Astrocyte of the cerebellum (primary cell): Measurements from ENCODE around the gene AMPD3.

Experiments
- DNase-seq: peaks from one replicate; pipeline ENCODE4 v3.0.0-alpha.2; 2011; ENCODE audit warnings: low read depth
- H3K4me3 ChIP-seq: 2 replicates; pipeline ENCODE4 v1.5.1; 2011; ENCODE audit warnings: mild to moderate bottlenecking, low read depth, low read length, moderate library complexity
- in situ Hi-C: cut with HindIII; loops from 2 replicates; pipeline ENCODE4 v1.10.0; 2017; ENCODE audit warnings: low sequenced_read_pairs
- TF ChIP-seq, protein P1 (sequence below): IDR thresholded peaks from 2 replicates; pipeline ENCODE4 v1.5.1; 2012; ENCODE audit warnings: low read length, low read depth, moderate library complexity, mild to moderate bottlenecking; ENCODE audit errors: missing control alignments

AMPD3 gene

DNA sequence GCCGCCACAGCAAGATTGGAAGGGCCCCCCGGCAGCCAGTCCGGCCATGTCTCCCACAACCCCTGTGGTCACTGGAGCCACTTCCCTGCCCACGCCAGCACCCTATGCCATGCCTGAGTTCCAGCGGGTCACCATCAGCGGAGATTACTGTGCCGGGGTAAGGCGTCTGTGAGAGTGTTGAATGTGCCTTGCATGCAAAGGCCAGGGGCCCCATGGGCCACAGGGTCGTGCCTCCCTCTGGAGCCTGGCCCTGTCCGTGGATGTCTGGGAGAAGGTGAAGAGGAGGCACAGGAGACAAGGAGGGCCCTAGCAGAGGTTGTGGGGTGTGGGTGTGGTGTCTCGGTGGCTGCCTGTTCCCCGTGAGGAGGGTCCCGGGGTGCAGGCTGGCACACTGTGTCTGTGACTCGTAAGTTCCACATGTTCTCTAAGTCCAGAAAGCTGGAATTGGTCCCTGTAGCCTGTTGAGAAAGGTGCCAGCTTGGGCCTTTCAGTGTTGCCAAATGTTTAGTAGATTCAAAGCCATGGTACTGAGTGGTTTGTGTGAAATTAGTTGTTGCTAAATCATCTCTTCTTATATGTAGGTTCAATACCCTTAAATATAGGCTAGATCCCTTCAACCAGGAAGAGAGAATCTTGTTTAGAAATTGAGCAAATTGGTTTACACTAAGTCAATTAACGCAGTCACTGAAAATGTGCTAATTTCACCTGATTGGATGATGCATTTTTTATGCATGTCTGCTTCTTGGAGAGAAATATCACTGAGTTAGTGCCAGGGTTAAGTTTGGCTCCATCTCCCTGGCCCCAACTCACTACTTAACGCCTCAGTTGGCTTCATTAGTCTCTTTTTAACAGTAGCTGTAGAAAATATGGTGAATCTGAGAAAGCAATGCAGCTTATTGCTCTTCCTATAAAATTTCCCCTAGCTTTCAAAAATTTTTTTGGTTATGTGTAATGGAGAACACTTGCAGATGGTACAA lies 23.8 kb downstream of the AMPD3 start:
- no peak overlapping the region for H3K4me3 ChIP-seq
- TF ChIP-seq, protein P1, sequence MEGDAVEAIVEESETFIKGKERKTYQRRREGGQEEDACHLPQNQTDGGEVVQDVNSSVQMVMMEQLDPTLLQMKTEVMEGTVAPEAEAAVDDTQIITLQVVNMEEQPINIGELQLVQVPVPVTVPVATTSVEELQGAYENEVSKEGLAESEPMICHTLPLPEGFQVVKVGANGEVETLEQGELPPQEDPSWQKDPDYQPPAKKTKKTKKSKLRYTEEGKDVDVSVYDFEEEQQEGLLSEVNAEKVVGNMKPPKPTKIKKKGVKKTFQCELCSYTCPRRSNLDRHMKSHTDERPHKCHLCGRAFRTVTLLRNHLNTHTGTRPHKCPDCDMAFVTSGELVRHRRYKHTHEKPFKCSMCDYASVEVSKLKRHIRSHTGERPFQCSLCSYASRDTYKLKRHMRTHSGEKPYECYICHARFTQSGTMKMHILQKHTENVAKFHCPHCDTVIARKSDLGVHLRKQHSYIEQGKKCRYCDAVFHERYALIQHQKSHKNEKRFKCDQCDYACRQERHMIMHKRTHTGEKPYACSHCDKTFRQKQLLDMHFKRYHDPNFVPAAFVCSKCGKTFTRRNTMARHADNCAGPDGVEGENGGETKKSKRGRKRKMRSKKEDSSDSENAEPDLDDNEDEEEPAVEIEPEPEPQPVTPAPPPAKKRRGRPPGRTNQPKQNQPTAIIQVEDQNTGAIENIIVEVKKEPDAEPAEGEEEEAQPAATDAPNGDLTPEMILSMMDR = no peak
- in situ Hi-C loops = no loop called here
- DNase-seq = no peak

DNA sequence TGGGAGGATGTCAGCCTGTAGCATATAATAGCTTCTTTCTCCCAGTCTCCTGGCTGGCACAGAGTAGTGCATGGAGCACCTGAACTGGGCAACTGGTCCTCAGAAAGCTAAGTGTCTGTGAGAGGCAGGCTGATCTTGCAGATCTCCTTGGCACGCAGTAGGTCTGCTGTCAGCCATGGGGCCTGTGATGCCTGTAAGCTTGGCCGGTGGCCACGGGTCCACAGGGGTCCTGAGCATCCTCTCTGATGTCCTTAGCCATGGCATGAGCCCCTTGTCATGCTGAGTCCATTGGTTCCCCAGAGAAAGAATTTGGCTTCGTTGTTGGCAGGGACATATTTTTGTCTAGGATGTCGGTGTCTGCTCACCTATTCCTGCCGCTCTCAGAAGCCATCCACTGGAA lies 25.0 kb downstream of the AMPD3 start:
- TF ChIP-seq, protein P1 = no peak
- in situ Hi-C loops = no loop called here
- H3K4me3 ChIP-seq = no peak overlapping the region
- DNase-seq = no peak

DNA sequence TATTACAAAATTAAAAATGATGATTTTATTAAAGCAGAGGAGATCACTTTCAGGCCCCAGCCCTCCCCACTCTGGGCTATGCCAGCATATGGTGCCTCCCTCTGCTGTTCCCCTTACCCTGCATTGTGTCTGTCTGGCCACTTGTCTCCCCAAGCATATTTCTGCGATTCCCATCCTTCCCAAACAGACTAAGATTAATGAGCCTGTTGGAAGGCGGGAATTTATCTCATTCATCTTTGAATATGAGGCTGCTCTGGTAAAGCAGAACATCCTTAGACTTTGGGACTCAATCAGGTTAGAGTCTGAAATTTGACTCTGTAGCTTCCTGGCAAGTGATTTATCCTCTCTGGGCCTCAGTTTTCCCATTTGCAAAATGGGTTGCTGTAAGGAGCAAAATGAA lies 25.7 kb downstream of the AMPD3 start:
- no peak for DNase-seq
- in situ Hi-C loops = no loop called here
- TF ChIP-seq, protein P1 = no peak
- no peak overlapping the region for H3K4me3 ChIP-seq

DNA sequence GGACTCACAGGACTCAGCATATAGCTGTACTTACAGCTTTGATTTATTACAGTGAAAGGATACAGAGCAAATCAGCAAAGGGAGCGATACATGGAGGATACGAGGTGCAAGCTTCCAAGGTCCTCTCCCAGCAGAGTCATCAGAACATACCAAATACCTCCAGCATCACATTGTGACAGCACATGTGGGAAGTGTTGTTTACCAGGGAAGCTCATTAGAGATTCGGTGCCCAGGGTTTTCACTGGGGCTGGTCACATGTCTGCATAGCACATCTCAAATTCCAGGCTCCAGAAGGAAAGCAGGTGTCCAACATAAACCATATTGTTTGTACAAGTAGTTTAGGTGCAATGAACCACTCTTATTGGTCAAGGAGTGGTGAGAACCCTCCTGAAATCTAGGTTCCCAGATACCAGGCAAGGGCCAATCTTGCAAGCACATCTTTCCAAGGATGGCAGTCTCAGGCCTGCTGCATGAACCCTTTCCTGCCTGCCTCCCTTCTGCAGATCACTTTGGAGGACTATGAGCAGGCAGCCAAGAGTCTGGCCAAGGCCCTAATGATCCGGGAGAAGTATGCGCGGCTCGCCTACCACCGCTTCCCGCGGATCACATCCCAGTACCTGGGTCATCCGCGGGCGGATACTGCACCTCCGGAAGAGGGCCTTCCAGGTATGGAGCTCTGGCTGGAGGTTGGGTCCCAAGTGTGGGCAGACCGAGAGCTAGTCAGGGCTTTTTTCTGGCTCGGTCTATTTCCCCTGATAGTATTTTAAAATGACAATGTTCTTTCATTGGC lies 26.7 kb downstream of the AMPD3 start:
- TF ChIP-seq, protein P1 = no peak
- in situ Hi-C loops = no loop called here
- H3K4me3 ChIP-seq = no peak overlapping the region
- DNase-seq = no peak

DNA sequence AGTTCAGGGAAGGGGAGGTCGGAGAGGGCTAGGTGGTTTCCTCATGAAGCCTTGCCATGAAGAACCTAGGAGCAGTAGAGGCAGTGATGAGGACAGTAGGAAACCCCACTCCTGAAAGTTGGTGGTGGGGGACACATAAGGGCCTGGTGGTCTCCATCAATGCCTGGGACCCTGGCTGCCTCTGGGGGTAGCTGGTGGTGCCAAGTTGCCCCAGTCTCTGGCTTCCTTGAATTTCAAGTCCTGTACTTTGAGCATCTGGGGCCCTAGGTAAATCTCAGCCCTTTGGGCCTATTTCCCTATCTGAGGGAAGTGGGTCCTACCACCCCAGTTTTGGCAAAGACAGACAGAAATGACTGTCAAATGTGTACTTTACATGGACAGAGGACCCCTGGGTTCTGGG lies 28.1 kb downstream of the AMPD3 start:
- TF ChIP-seq, protein P1 = no peak
- no peak for DNase-seq
- no peak overlapping the region for H3K4me3 ChIP-seq
- in situ Hi-C loops = no loop called here

DNA sequence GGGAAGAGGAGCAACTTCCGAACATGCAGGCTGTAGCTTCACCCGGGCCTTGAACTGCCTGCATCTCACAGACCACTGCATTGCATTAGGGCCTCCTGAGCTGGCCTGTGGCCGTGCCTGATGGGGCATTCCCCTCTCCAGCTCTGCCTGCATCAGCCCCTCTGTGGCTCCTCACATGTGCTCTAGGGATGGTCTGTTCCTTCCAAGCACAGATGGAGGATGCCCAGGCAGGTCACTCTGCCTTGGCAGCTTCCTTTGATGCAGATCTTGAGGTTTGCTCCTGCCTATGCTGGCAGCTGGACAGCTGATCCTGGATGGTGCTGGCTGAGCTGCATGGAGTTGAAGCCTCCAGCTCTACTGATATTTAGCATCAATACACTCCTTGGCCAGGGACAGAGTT lies 28.5 kb downstream of the AMPD3 start:
- DNase-seq = no peak
- TF ChIP-seq, protein P1 = no peak
- no peak overlapping the region for H3K4me3 ChIP-seq
- in situ Hi-C loops = no loop called here
